Mesenchymal stem cell (in vitro differentiated cells and primary cell): ENCODE results near the gene UQCRQ.
"Not testable (repeated sequence)": the region's sequence is repeated elsewhere in the genome, so short reads cannot be mapped to it uniquely, and the experiment has no call there.

Experiments
- DNase-seq: peaks from one replicate; pipeline ENCODE4 v3.0.0-alpha.2; 2013
- H2AFZ ChIP-seq: one replicate; pipeline ENCODE4 v1.6.1; 2013; ENCODE audit warnings: low read depth, mild to moderate bottlenecking, control low read depth, inconsistent platforms, low read length, moderate library complexity
- H2AK5ac ChIP-seq: 2 replicates; pipeline ENCODE4 v1.6.1; 2013; ENCODE audit warnings: low read length, moderate library complexity, mild to moderate bottlenecking, inconsistent platforms; ENCODE audit not compliant: severe bottlenecking
- H2BK120ac ChIP-seq: one replicate; pipeline ENCODE4 v1.6.1; 2013; ENCODE audit warnings: low read depth, mild to moderate bottlenecking, inconsistent platforms, low read length, moderate library complexity
- H2BK12ac ChIP-seq, 2 experiments: one replicate each; pipeline ENCODE4 v1.6.1; 2013; ENCODE audit warnings: inconsistent platforms in 2 of 2, low read length in 2 of 2, mild to moderate bottlenecking in 2 of 2, moderate library complexity in 2 of 2, control low read depth in 1 of 2
- H2BK15ac ChIP-seq: one replicate; pipeline ENCODE4 v1.6.1; 2013; ENCODE audit warnings: mild to moderate bottlenecking, low read depth, inconsistent platforms; ENCODE audit not compliant: poor library complexity, severe bottlenecking
- H2BK5ac ChIP-seq: 2 replicates; pipeline ENCODE4 v1.6.1; 2013; ENCODE audit warnings: low read depth, mild to moderate bottlenecking, low read length, control low read depth, inconsistent platforms; ENCODE audit not compliant: poor library complexity, severe bottlenecking
- H3K14ac ChIP-seq, 2 experiments: one replicate each; pipeline ENCODE4 v1.6.1; 2013; ENCODE audit warnings: inconsistent platforms in 2 of 2, low read length in 2 of 2, control low read depth in 1 of 2, mild to moderate bottlenecking in 1 of 2, moderate library complexity in 1 of 2
- H3K18ac ChIP-seq, 2 experiments: one replicate each; pipeline ENCODE4 v1.6.1; 2013; ENCODE audit warnings: inconsistent platforms in 2 of 2, low read length in 2 of 2, control low read depth in 1 of 2, low read depth in 1 of 2, mild to moderate bottlenecking in 1 of 2
- H3K23ac ChIP-seq, 2 experiments: one replicate each; pipeline ENCODE4 v1.6.1; 2013; ENCODE audit warnings: inconsistent platforms in 2 of 2, low read length in 2 of 2, mild to moderate bottlenecking in 2 of 2, moderate library complexity in 2 of 2, control low read depth in 1 of 2
- H3K27ac ChIP-seq: 2 replicates; pipeline ENCODE4 v1.5.1; 2013; ENCODE audit warnings: mild to moderate bottlenecking, moderate library complexity, low read length, control low read depth, inconsistent platforms; ENCODE audit not compliant: poor library complexity, severe bottlenecking
- H3K27me3 ChIP-seq, 2 experiments: 2 replicates each; pipeline versions ENCODE4 v1.6.1 to v1.7.0; 2013; ENCODE audit warnings: low read length in 2 of 2, mild to moderate bottlenecking in 2 of 2, moderate library complexity in 2 of 2, control low read depth in 1 of 2, inconsistent platforms in 1 of 2; ENCODE audit not compliant: control insufficient read depth in 1 of 2, insufficient read depth in 1 of 2
- H3K36me3 ChIP-seq, 2 experiments: 2 replicates each; pipeline versions ENCODE4 v1.6.1 to v1.7.0; 2013; ENCODE audit warnings: low read length in 2 of 2, control low read depth in 1 of 2, inconsistent platforms in 1 of 2, low read depth in 1 of 2, mild to moderate bottlenecking in 1 of 2; ENCODE audit not compliant: insufficient read depth in 2 of 2, control insufficient read depth in 1 of 2
- H3K4ac ChIP-seq, 2 experiments: one replicate each; pipeline ENCODE4 v1.6.1; 2013; ENCODE audit warnings: inconsistent platforms in 2 of 2, low read length in 2 of 2, mild to moderate bottlenecking in 2 of 2, moderate library complexity in 2 of 2, control low read depth in 1 of 2, low read depth in 1 of 2
- H3K4me1 ChIP-seq: 2 replicates; pipeline ENCODE4 v1.6.1; 2013; ENCODE audit warnings: low read depth, low read length, control low read depth; ENCODE audit not compliant: control insufficient read depth, insufficient read depth
- H3K4me2 ChIP-seq: 2 replicates; pipeline ENCODE4 v1.6.1; 2013; ENCODE audit warnings: low read length, mild to moderate bottlenecking, inconsistent platforms; ENCODE audit not compliant: poor library complexity, severe bottlenecking
- H3K4me3 ChIP-seq, 2 experiments: 2 replicates each; pipeline versions ENCODE4 v1.5.1 to v1.7.0; 2013; ENCODE audit warnings: low read length in 2 of 2, mild to moderate bottlenecking in 2 of 2, control low read depth in 1 of 2, low read depth in 1 of 2; ENCODE audit not compliant: insufficient read depth in 1 of 2
- H3K79me1 ChIP-seq: replicated peaks from 2 replicates; pipeline ENCODE4 v1.6.1; 2013; ENCODE audit warnings: mild to moderate bottlenecking, control low read depth, low read length, inconsistent platforms; ENCODE audit not compliant: poor library complexity, severe bottlenecking
- H3K9ac ChIP-seq: 2 replicates; pipeline ENCODE4 v1.7.0; 2013; ENCODE audit warnings: mild to moderate bottlenecking, low read length, moderate library complexity
- H3K9me3 ChIP-seq: 2 replicates; pipeline ENCODE4 v1.7.0; 2013; ENCODE audit warnings: mild to moderate bottlenecking, low read length; ENCODE audit not compliant: control insufficient read depth
- H4K8ac ChIP-seq: one replicate; pipeline ENCODE4 v1.6.1; 2013; ENCODE audit warnings: inconsistent platforms, mild to moderate bottlenecking, low read length, moderate library complexity
- H4K91ac ChIP-seq: one replicate; pipeline ENCODE4 v1.6.1; 2013; ENCODE audit warnings: mild to moderate bottlenecking, low read length, inconsistent platforms
- WGBS: methylation state at CpG from one replicate; pipeline ENCODE4 v1.1.7; 2013; ENCODE audit warnings: mixed read lengths; 5-methylcytosine and 5-hydroxymethylcytosine counted together

The UQCRQ gene

DNA sequence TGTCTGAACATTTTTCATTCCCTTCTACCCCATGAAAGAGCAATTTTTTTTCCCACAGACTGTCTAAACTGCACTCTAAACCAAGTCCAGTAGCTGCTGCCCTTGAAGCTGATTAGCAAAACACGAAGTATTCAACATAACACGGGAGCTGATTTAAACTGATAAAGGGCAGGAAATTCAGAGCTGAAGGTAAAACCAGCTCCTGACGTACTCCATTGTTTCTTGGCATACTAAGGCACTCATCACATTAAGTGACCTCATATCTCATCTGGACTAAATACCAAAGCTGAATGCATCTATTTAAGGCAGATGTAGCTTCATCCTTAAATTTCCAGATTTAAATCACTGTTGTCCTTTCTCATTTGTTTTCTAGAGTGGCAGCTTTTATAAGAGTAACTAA is 12.1 kb upstream of the UQCRQ start:
- no peak for DNase-seq
- 58% methylated on average over 3 of the region's 3 CpGs for WGBS
- H3K4me3 ChIP-seq: no peak overlapping the region

DNA sequence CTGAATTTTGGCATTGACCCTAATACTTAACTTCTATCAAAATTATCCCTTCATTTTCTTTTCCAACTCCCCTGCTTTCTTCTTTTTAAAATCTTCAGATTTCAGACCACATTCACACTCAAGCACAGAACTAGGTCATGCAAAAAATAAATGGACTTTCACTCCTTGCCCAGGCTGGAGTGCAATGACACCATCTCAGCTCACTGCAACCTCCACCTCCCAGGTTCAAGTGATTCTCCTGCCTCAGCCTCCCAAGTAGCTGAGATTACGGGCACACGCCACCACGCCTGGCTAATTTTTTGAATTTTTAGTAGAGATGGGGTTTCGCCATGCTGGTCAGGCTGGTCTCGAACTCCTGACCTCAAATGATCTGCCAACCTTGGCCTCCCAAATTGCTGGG is 11.4 kb upstream of the UQCRQ start:
- WGBS: 93% methylated on average over 5 of the region's 5 CpGs
- not testable (repeated sequence) for H3K9me3 ChIP-seq, H3K14ac ChIP-seq, H3K4me3 ChIP-seq, H3K23ac ChIP-seq, H2BK15ac ChIP-seq, H2BK12ac ChIP-seq, H2AFZ ChIP-seq, H4K91ac ChIP-seq, H2AK5ac ChIP-seq, H3K27me3 ChIP-seq, H3K4me2 ChIP-seq, H3K9ac ChIP-seq, H3K79me1 ChIP-seq, DNase-seq, H3K27ac ChIP-seq, H2BK5ac ChIP-seq, H3K18ac ChIP-seq, H3K4ac ChIP-seq, H2BK120ac ChIP-seq, H3K4me1 ChIP-seq, H4K8ac ChIP-seq, H3K36me3 ChIP-seq

More for the DNA sequence above, 12.1 kb upstream of the UQCRQ start:
- Histone ChIP-seq H2AK5ac (no peak overlapping the region), H3K36me3 (no peaks in the 10 kb centered on the region), H3K14ac (no peak overlapping the region), H4K91ac (no peak overlapping the region), H2BK5ac (no peak overlapping the region), H4K8ac (no peak overlapping the region), H3K4me1 (no peaks in the 10 kb centered on the region), H3K9ac (no peak overlapping the region), H2BK15ac (no peak overlapping the region), H2BK12ac (no peak overlapping the region), H3K9me3 (no peaks in the 10 kb centered on the region), H3K79me1 (no peaks in the 10 kb centered on the region), H3K27ac (no peak overlapping the region), H3K23ac (no peak overlapping the region), H3K27me3 (no peaks in the 10 kb centered on the region), H2BK120ac (no peak overlapping the region), H2AFZ (no peak overlapping the region), H3K4me2 (no peak overlapping the region), H3K18ac (no peak overlapping the region), H3K4ac (no peak overlapping the region)

DNA sequence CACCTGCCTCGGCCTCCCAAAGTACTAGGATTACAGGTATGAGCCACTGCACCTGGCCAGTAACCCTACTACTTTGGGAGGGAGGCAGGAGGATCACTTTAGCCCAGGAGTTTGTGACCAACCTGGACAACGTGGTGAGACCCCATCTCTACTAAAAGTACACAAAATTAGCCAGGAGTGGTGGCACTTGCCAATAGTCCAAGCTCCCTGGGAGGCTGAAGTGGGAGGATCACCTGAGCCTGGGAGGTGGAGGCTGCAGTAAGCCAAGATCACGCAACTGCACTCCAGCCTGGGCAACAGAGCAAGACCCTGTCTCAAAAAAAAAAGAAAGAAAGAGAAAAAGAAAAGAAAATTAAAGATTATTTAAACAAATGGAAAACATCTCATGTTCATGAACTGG is 10.4 kb upstream of the UQCRQ start:
- DNase-seq: no peak
- Histone ChIP-seq H3K4me1 (no peaks in the 10 kb centered on the region), H2AK5ac (no peak overlapping the region), H2BK12ac (no peak overlapping the region), H3K27me3 (no peaks in the 10 kb centered on the region), H4K91ac (no peak overlapping the region), H3K9me3 (no peaks in the 10 kb centered on the region), H3K9ac (no peak overlapping the region), H3K23ac (no peak overlapping the region), H2BK15ac (no peak overlapping the region), H3K18ac (no peak overlapping the region), H2AFZ (no peak overlapping the region), H3K14ac (no peak overlapping the region), H3K27ac (no peak overlapping the region), H3K4ac (no peak overlapping the region), H3K4me2 (no peak overlapping the region), H2BK120ac (no peak overlapping the region), H4K8ac (no peak overlapping the region), H3K36me3 (no peaks in the 10 kb centered on the region), H3K4me3 (no peak overlapping the region), H3K79me1 (no peaks in the 10 kb centered on the region), H2BK5ac (no peak overlapping the region)
- 100% methylated on average over 2 of the region's 3 CpGs for WGBS

GRCh38 chr5:132859889-132860437 is 6.5 kb upstream of the UQCRQ start:
- Histone ChIP-seq H4K91ac (no peak overlapping the region), H2AK5ac (no peak overlapping the region), H2BK120ac (no peak overlapping the region), H3K79me1 (no peaks in the 10 kb centered on the region), H3K9me3 (no peaks in the 10 kb centered on the region), H3K4me2 (no peak overlapping the region), H3K4ac (no peak overlapping the region), H3K4me1 (no peaks in the 10 kb centered on the region), H3K27me3 (no peaks in the 10 kb centered on the region), H4K8ac (no peak overlapping the region), H2BK15ac (no peak overlapping the region), H2BK12ac (no peak overlapping the region), H3K9ac (no peak overlapping the region), H2BK5ac (no peak overlapping the region), H3K23ac (no peak overlapping the region), H3K4me3 (no peak overlapping the region), H3K14ac (no peak overlapping the region), H2AFZ (no peak overlapping the region), H3K18ac (no peak overlapping the region), H3K27ac (no peak overlapping the region), H3K36me3 (no peaks in the 10 kb centered on the region)
- no peak for DNase-seq
- WGBS: 74% methylated on average over 2 of the region's 2 CpGs
